NCI-H82 treated with DMSO at 0.1 percent for 48 hours (cell line): ENCODE data around the gene WDR75.

Experiments used
- DNase-seq: peaks from one replicate; lab custom pipeline; 2025; ENCODE audit not compliant: unreplicated experiment; lab: John Stamatoyannopoulos, UW

Gene WDR75

GRCh38 chr2:189498205-189498604, 56.9 kb downstream of the WDR75 start:
- no peak for DNase-seq

- DNase-seq, result no peak
Measured at GRCh38 chr2:189499137-189499536, 57.9 kb downstream of the WDR75 start.

- no peak for DNase-seq
Measured at GRCh38 chr2:189500456-189501160, 59.3 kb downstream of the WDR75 start.

- no peak for DNase-seq
Measured at GRCh38 chr2:189501487-189501886, 60.2 kb downstream of the WDR75 start.

GRCh38 chr2:189502714-189503113, 61.4 kb downstream of the WDR75 start:
- no peak for DNase-seq

- DNase-seq, result peak; percentile 94
Measured at GRCh38 chr2:189504238-189504637, 63.0 kb downstream of the WDR75 start.

- DNase-seq, result peak; percentile 75
Measured at GRCh38 chr2:189505492-189505891, 64.2 kb downstream of the WDR75 start.

- DNase-seq, result no peak
Measured at GRCh38 chr2:189506514-189506976, 65.3 kb downstream of the WDR75 start.

- DNase-seq, result no peak
Measured at GRCh38 chr2:189511210-189511959, 70.1 kb downstream of the WDR75 start.

- DNase-seq, result no peak
Measured at GRCh38 chr2:189511960-189512319, 70.7 kb downstream of the WDR75 start.

- no peak for DNase-seq
Measured at GRCh38 chr2:189512879-189513278, 71.6 kb downstream of the WDR75 start.

GRCh38 chr2:189514104-189514503, 72.8 kb downstream of the WDR75 start:
- no peak for DNase-seq

GRCh38 chr2:189515264-189515663, 74.0 kb downstream of the WDR75 start:
- DNase-seq, result no peak

GRCh38 chr2:189516546-189516945, 75.3 kb downstream of the WDR75 start:
- no peak for DNase-seq

GRCh38 chr2:189517847-189518535, 76.7 kb downstream of the WDR75 start:
- no peak for DNase-seq

GRCh38 chr2:189519631-189520387, 78.5 kb downstream of the WDR75 start:
- no peak for DNase-seq

- no peak for DNase-seq
Measured at GRCh38 chr2:189521699-189522434, 80.6 kb downstream of the WDR75 start.

- DNase-seq, result no peak
Measured at GRCh38 chr2:189522435-189523151, 81.3 kb downstream of the WDR75 start.

GRCh38 chr2:189524746-189525145, 83.5 kb downstream of the WDR75 start:
- no peak for DNase-seq
